ENCODE results near the gene ACOXL. TPM values are rescaled to one million over a fixed set of nuclear protein-coding genes. Genes with fewer than 3 reads are reported as not detected.

Gene ACOXL
- total RNA-seq, 1 donor from 2014 or later: not detected

DNA sequence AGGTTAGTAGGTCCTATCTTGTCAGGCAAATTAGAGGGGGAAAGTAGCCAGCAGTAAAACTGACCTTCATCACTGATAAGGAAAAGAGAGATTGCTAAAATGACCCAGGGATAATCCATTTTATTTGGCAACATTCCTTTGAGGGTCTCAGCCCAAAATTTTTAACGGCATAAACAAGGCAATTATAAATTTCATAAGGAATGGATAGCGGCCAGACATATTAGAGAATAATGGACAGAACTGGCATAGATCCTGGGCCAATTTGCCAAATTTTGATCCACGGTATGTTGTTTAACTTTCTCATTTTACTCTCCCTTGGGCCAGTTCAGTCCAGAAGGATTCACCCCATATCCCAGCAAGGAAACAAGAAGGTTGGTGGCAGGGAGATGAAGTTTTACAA lies 217.9 kb downstream of the ACOXL start:
- Mint-ChIP-seq H3K27me3 (ENCODE audit: low read depth) (no peaks in the 10 kb centered on the region), H3K4me3 (no peak overlapping the region), H3K27ac (ENCODE audit: unreplicated experiment) (no peak overlapping the region), H3K36me3 (ENCODE audit: low read depth) (no peaks in the 10 kb centered on the region), H3K4me1 (peaks cover 9% of the 10 kb centered on the region), H3K9me3 (no peaks in the 10 kb centered on the region)
- no peak for TF ChIP-seq CTCF (conservative IDR thresholded peaks at IDR 0.05)
- DNase-seq (ENCODE audit: low read depth, low spot score): no peak

GRCh38 chr2:110955045-110955444 lies 222.7 kb downstream of the ACOXL start:
- H3K27ac Mint-ChIP-seq (ENCODE audit: unreplicated experiment): no peak overlapping the region
- TF ChIP-seq CTCF (conservative IDR thresholded peaks at IDR 0.05): no peak
- H3K36me3 Mint-ChIP-seq (ENCODE audit: low read depth): no peaks in the 10 kb centered on the region
- peaks cover 13% of the 10 kb centered on the region for H3K4me1 Mint-ChIP-seq
- no peaks in the 10 kb centered on the region for H3K27me3 Mint-ChIP-seq (ENCODE audit: low read depth)
- H3K9me3 Mint-ChIP-seq: no peaks in the 10 kb centered on the region
- no peak overlapping the region for H3K4me3 Mint-ChIP-seq
- DNase-seq (ENCODE audit: low read depth, low spot score): no peak

GRCh38 chr2:110955556-110955955 lies 223.2 kb downstream of the ACOXL start:
- DNase-seq (ENCODE audit: low read depth, low spot score): no peak
- Mint-ChIP-seq H3K27ac (ENCODE audit: unreplicated experiment) (no peak overlapping the region), H3K4me1 (peaks cover 13% of the 10 kb centered on the region), H3K36me3 (ENCODE audit: low read depth) (no peaks in the 10 kb centered on the region), H3K4me3 (no peak overlapping the region), H3K9me3 (no peaks in the 10 kb centered on the region), H3K27me3 (ENCODE audit: low read depth) (no peaks in the 10 kb centered on the region)
- no peak for TF ChIP-seq CTCF (conservative IDR thresholded peaks at IDR 0.05)

GRCh38 chr2:110957293-110957692 lies 224.9 kb downstream of the ACOXL start:
- Mint-ChIP-seq H3K9me3 (no peaks in the 10 kb centered on the region), H3K27ac (ENCODE audit: unreplicated experiment) (no peak overlapping the region), H3K4me1 (peaks cover 19% of the 10 kb centered on the region), H3K27me3 (ENCODE audit: low read depth) (no peaks in the 10 kb centered on the region), H3K36me3 (ENCODE audit: low read depth) (no peaks in the 10 kb centered on the region), H3K4me3 (no peak overlapping the region)
- no peak for DNase-seq (ENCODE audit: low read depth, low spot score)
- TF ChIP-seq CTCF (conservative IDR thresholded peaks at IDR 0.05): no peak

DNA sequence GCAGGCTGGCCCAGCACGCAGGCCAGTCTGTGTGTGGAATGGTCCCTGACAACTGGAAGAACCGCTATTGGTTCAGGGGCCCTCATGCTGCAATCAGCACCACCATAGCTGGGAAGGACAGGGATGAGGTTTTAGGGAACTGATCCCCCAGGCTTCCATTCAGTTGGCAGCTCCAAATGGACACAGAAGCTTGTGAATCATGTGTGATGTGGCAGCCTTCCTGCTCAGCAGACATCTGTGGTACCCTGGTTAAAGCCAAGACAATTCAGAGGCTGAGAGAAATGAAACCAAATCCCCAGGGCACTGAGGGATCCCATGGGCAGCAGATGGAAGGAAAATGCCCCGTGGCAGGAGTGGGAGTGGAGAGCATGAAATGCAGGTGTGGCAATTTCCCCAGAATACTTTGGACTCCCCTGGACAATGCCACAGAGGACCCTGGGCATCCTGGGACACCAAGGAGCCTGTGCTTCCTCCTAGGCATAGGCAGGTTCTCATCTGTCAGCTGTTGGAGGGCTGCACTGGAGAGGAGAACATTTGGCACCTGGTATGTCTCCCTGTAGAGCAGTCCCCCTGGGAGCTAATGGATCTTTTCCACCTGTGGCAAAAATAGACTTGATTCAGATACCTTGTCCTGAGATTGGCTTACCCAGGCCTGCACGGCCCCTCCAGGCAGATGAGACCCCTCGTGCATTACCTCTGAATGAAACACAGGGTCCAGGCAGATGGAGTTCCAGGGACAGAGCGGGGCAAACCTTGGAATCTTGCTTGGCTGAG lies 226.2 kb downstream of the ACOXL start:
- H3K9me3 Mint-ChIP-seq: no peaks in the 10 kb centered on the region
- no peaks in the 10 kb centered on the region for H3K36me3 Mint-ChIP-seq (ENCODE audit: low read depth)
- no peaks in the 10 kb centered on the region for H3K27me3 Mint-ChIP-seq (ENCODE audit: low read depth)
- peaks cover 26% of the 10 kb centered on the region for H3K4me1 Mint-ChIP-seq
- no peak overlapping the region for H3K27ac Mint-ChIP-seq (ENCODE audit: unreplicated experiment)
- TF ChIP-seq CTCF (conservative IDR thresholded peaks at IDR 0.05): no peak
- DNase-seq (ENCODE audit: low read depth, low spot score): no peak
- no peak overlapping the region for H3K4me3 Mint-ChIP-seq

Data from neural crest cell (in vitro differentiated cells).